ENCODE results near the gene GRB14. TPM values are rescaled to one million over a fixed set of nuclear protein-coding genes. Genes with fewer than 3 reads are reported as not detected.
"Not testable (repeated sequence)": the region's sequence is repeated elsewhere in the genome, so short reads cannot be mapped to it uniquely, and the experiment has no call there.

GRB14 gene
- total RNA-seq, 1 donor from 2014 or later: not detected

- Mint-ChIP-seq H3K4me1 (ENCODE audit: low read depth) (no peaks in the 10 kb centered on the region), H3K36me3 (ENCODE audit: low read depth) (no peaks in the 10 kb centered on the region), H3K9me3 (no peaks in the 10 kb centered on the region), H3K27ac (no peak overlapping the region), H3K4me3 (ENCODE audit: low read depth) (no peak overlapping the region), H3K27me3 (ENCODE audit: low read depth) (no peaks in the 10 kb centered on the region)
- no peak for DNase-seq (ENCODE audit: low spot score)
- intact Hi-C loops (cut with micrococcal nuclease): no loop called here
These were observed 58.6 kb downstream of the GRB14 start for GRCh38 chr2:164562666-164563065.

- Mint-ChIP-seq H3K27me3 (ENCODE audit: low read depth) (no peaks in the 10 kb centered on the region), H3K9me3 (no peaks in the 10 kb centered on the region), H3K4me1 (ENCODE audit: low read depth) (no peaks in the 10 kb centered on the region), H3K36me3 (ENCODE audit: low read depth) (no peaks in the 10 kb centered on the region), H3K4me3 (ENCODE audit: low read depth) (no peak overlapping the region), H3K27ac (no peak overlapping the region)
- intact Hi-C loops (cut with micrococcal nuclease): no loop called here
- DNase-seq (ENCODE audit: low spot score): no peak
These were observed 59.3 kb downstream of the GRB14 start for GRCh38 chr2:164561991-164562390.

GRCh38 chr2:164561416-164561815 lies 59.9 kb downstream of the GRB14 start:
- no peak for DNase-seq (ENCODE audit: low spot score)
- H3K27ac Mint-ChIP-seq: no peak overlapping the region
- H3K4me3 Mint-ChIP-seq (ENCODE audit: low read depth): no peak overlapping the region
- H3K36me3 Mint-ChIP-seq (ENCODE audit: low read depth): no peaks in the 10 kb centered on the region
- H3K9me3 Mint-ChIP-seq: no peaks in the 10 kb centered on the region
- no peaks in the 10 kb centered on the region for H3K4me1 Mint-ChIP-seq (ENCODE audit: low read depth)
- intact Hi-C loops (cut with micrococcal nuclease): no loop called here
- H3K27me3 Mint-ChIP-seq (ENCODE audit: low read depth): no peaks in the 10 kb centered on the region

- Mint-ChIP-seq H3K36me3 (ENCODE audit: low read depth) (no peaks in the 10 kb centered on the region), H3K27ac (no peak overlapping the region), H3K9me3 (no peaks in the 10 kb centered on the region), H3K4me3 (ENCODE audit: low read depth) (no peak overlapping the region), H3K27me3 (ENCODE audit: low read depth) (no peaks in the 10 kb centered on the region), H3K4me1 (ENCODE audit: low read depth) (no peaks in the 10 kb centered on the region)
- no peak for DNase-seq (ENCODE audit: low spot score)
- intact Hi-C loops (cut with micrococcal nuclease): no loop called here
These were observed 60.4 kb downstream of the GRB14 start for GRCh38 chr2:164560902-164561301.

- intact Hi-C loops (cut with micrococcal nuclease): no loop called here
- H3K27me3 Mint-ChIP-seq (ENCODE audit: low read depth): no peaks in the 10 kb centered on the region
- H3K36me3 Mint-ChIP-seq (ENCODE audit: low read depth): no peaks in the 10 kb centered on the region
- H3K9me3 Mint-ChIP-seq: no peaks in the 10 kb centered on the region
- H3K4me1 Mint-ChIP-seq (ENCODE audit: low read depth): no peaks in the 10 kb centered on the region
- DNase-seq (ENCODE audit: low spot score): no peak
- no peak overlapping the region for H3K4me3 Mint-ChIP-seq (ENCODE audit: low read depth)
- no peak overlapping the region for H3K27ac Mint-ChIP-seq
These were observed 61.0 kb downstream of the GRB14 start for GRCh38 chr2:164560181-164560792.

- intact Hi-C loops (cut with micrococcal nuclease): no loop called here
- H3K9me3 Mint-ChIP-seq: no peaks in the 10 kb centered on the region
- H3K4me1 Mint-ChIP-seq (ENCODE audit: low read depth): no peaks in the 10 kb centered on the region
- no peaks in the 10 kb centered on the region for H3K27me3 Mint-ChIP-seq (ENCODE audit: low read depth)
- no peak overlapping the region for H3K4me3 Mint-ChIP-seq (ENCODE audit: low read depth)
- no peak overlapping the region for H3K27ac Mint-ChIP-seq
- H3K36me3 Mint-ChIP-seq (ENCODE audit: low read depth): no peaks in the 10 kb centered on the region
- no peak for DNase-seq (ENCODE audit: low spot score)
These were observed 62.8 kb downstream of the GRB14 start for GRCh38 chr2:164558450-164558849.

- no peaks in the 10 kb centered on the region for H3K9me3 Mint-ChIP-seq
- H3K27me3 Mint-ChIP-seq (ENCODE audit: low read depth): no peaks in the 10 kb centered on the region
- H3K4me1 Mint-ChIP-seq (ENCODE audit: low read depth): no peaks in the 10 kb centered on the region
- H3K36me3 Mint-ChIP-seq (ENCODE audit: low read depth): no peaks in the 10 kb centered on the region
- no peak overlapping the region for H3K27ac Mint-ChIP-seq
- intact Hi-C loops (cut with micrococcal nuclease): no loop called here
- no peak for DNase-seq (ENCODE audit: low spot score)
- no peak overlapping the region for H3K4me3 Mint-ChIP-seq (ENCODE audit: low read depth)
These were observed 66.8 kb downstream of the GRB14 start for GRCh38 chr2:164554487-164554886.

- Mint-ChIP-seq H3K4me1 (ENCODE audit: low read depth) (no peaks in the 10 kb centered on the region), H3K36me3 (ENCODE audit: low read depth) (no peaks in the 10 kb centered on the region), H3K4me3 (ENCODE audit: low read depth) (no peak overlapping the region), H3K27ac (no peak overlapping the region), H3K9me3 (peaks cover 5% of the 10 kb centered on the region), H3K27me3 (ENCODE audit: low read depth) (no peaks in the 10 kb centered on the region)
- intact Hi-C loops (cut with micrococcal nuclease): no loop called here
- DNase-seq (ENCODE audit: low spot score): no peak
These were observed 69.8 kb downstream of the GRB14 start for GRCh38 chr2:164551519-164551918.

GRCh38 chr2:164549705-164550104 lies 71.6 kb downstream of the GRB14 start:
- intact Hi-C loops (cut with micrococcal nuclease); H3K27ac Mint-ChIP-seq; H3K4me1 Mint-ChIP-seq (ENCODE audit: low read depth): not testable (repeated sequence)

GRCh38 chr2:164545484-164545883 lies 75.8 kb downstream of the GRB14 start:
- no peak for DNase-seq (ENCODE audit: low spot score)
- Mint-ChIP-seq H3K27ac (no peak overlapping the region), H3K36me3 (ENCODE audit: low read depth) (no peaks in the 10 kb centered on the region), H3K9me3 (peaks cover 10% of the 10 kb centered on the region), H3K27me3 (ENCODE audit: low read depth) (no peaks in the 10 kb centered on the region), H3K4me3 (ENCODE audit: low read depth) (no peak overlapping the region), H3K4me1 (ENCODE audit: low read depth) (peaks cover 4% of the 10 kb centered on the region)
- intact Hi-C loops (cut with micrococcal nuclease): no loop called here

More at GRCh38 chr2:164549705-164550104, 71.6 kb downstream of the GRB14 start:
- H3K36me3 Mint-ChIP-seq (ENCODE audit: low read depth); DNase-seq (ENCODE audit: low spot score); H3K9me3 Mint-ChIP-seq; H3K27me3 Mint-ChIP-seq (ENCODE audit: low read depth); H3K4me3 Mint-ChIP-seq (ENCODE audit: low read depth): not testable (repeated sequence)

- Mint-ChIP-seq H3K27ac (no peak overlapping the region), H3K4me3 (ENCODE audit: low read depth) (no peak overlapping the region), H3K27me3 (ENCODE audit: low read depth) (no peaks in the 10 kb centered on the region), H3K36me3 (ENCODE audit: low read depth) (no peaks in the 10 kb centered on the region), H3K9me3 (peaks cover 10% of the 10 kb centered on the region), H3K4me1 (ENCODE audit: low read depth) (peaks cover 4% of the 10 kb centered on the region)
- intact Hi-C loops (cut with micrococcal nuclease): no loop called here
- DNase-seq (ENCODE audit: low spot score): no peak
These were observed 78.7 kb downstream of the GRB14 start for GRCh38 chr2:164542581-164543021.

- Mint-ChIP-seq H3K4me1 (ENCODE audit: low read depth) (peaks cover 2% of the 10 kb centered on the region), H3K27me3 (ENCODE audit: low read depth) (no peaks in the 10 kb centered on the region), H3K27ac (no peak overlapping the region), H3K9me3 (no peaks in the 10 kb centered on the region), H3K4me3 (ENCODE audit: low read depth) (no peak overlapping the region), H3K36me3 (ENCODE audit: low read depth) (no peaks in the 10 kb centered on the region)
- DNase-seq (ENCODE audit: low spot score): no peak
- intact Hi-C loops (cut with micrococcal nuclease): loop anchor here (1.0 kb wide), 1 partner anchor 12 kb away; no protein-coding TSS in a partner anchor
These were observed 82.9 kb downstream of the GRB14 start for GRCh38 chr2:164538240-164538866.

- DNase-seq (ENCODE audit: low spot score): no peak
- H3K4me1 Mint-ChIP-seq (ENCODE audit: low read depth): no peaks in the 10 kb centered on the region
- H3K36me3 Mint-ChIP-seq (ENCODE audit: low read depth): no peaks in the 10 kb centered on the region
- no peak overlapping the region for H3K4me3 Mint-ChIP-seq (ENCODE audit: low read depth)
- H3K27ac Mint-ChIP-seq: no peak overlapping the region
- H3K27me3 Mint-ChIP-seq (ENCODE audit: low read depth): no peaks in the 10 kb centered on the region
- intact Hi-C loops (cut with micrococcal nuclease): no loop called here
- H3K9me3 Mint-ChIP-seq: no peaks in the 10 kb centered on the region
These were observed 85.8 kb downstream of the GRB14 start for GRCh38 chr2:164535280-164536025.
